Measurements from ENCODE around the gene C2orf81.
A peak's percentile ranks its signal among the peaks of the same experiment; 100 is the strongest.
"Not testable (repeated sequence)": the region's sequence is repeated elsewhere in the genome, so short reads cannot be mapped to it uniquely, and the experiment has no call there.

C2orf81 gene

DNA sequence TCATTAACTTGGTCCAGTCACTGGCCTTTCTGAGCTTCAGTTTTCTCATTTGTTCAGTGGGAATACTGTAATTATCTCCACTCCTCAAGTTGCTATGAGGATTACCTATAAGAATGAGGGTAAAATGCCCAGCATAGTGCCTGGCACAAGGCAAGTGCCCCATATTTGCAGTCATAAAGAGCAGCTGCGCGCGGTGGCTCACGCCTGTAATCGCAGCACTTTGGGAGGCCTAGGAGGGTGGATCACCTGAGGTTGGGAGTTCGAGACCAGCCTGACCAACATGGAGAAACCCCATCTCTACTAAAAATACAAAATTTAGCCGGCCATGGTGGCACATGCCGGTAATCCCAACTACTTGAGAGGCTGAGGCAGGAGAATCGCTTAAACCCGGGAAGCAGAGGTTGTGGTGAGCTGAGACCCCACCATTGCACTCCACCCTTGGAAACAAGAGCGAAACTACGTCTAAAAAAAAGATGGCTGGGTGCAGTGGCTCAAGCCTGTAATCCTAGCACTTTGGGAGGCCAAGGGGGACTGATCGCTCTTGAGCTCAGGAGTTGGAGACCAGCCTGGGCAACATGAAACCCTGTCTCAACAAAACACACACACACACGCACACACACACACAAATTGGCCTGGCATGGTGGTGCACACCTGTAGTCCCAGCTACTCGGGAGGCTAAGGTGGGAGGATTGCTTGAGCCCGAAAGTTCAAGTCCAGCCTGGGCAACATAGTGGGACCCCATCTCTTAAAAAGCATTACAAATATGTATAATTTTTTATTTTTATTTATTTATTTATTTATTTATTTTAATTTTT is 21.3 kb upstream of the C2orf81 start:
- not testable (repeated sequence) for DNase-seq (ENCODE audit: low read depth)

GRCh38 chr2:74441690-74442482 is 20.5 kb upstream of the C2orf81 start, which contains the start of gene RTKN:
TSS of gene RTKN (minus strand) at chr2:74441937. CDS start at chr2:74441816, 121 bp downstream.
- no peak for DNase-seq (ENCODE audit: low read depth)

- DNase-seq (ENCODE audit: low read depth) = no peak
Observed at GRCh38 chr2:74441170-74441689, 19.8 kb upstream of the C2orf81 start.

- peak; percentile 38 for DNase-seq (ENCODE audit: low read depth)
Observed at GRCh38 chr2:74440378-74441169, 19.2 kb upstream of the C2orf81 start.

DNA sequence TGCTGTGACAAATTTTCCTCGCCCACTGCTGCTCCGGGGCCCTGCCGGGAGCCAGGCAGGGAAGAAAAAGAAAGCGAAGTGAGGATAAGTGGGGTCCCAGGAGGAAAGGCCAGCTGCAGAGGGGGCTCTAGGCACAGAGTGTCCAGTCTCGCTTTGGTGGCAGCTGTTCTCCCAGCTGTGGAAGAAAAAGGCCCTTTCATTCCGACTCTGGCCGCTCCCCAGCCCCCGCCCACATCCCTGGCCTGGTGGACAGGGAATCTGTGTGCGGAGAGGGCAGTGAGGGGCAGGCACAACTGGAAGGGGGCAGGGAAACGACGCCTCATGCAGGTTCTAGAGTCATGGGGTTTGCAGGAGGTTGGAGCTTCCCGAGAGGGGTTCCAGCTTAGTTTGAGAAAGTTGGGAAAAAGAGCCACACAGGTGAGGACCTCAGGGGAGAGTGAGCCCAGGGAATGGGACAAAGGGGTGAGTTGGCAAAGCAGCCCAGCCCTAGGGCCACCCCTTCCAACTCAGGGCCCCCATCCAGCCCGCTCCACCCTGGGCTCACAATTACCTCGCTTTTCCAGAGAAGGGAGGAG is 18.5 kb upstream of the C2orf81 start:
- DNase-seq (ENCODE audit: low read depth) = no peak

DNA sequence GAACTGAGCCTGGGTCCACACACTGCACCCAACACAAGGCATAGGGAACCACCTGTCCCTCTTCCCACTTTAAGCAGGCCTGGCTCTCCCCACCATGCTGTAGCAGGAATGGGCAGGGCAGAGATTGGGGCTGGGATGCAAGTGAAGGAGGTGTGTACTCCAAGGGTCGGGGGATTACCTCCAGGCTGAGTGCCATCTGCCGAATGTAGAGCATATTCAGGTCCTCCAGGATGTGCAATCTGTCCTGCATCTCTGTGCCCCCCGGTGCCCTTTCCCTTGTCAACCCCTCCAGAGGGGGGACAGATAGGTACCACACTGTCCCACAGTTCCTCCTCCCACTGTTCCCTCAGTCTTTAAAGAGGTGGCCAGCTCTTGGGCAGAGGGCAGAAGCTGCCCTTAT is 18.0 kb upstream of the C2orf81 start:
- DNase-seq (ENCODE audit: low read depth) = no peak

GRCh38 chr2:74438248-74438647 is 16.8 kb upstream of the C2orf81 start:
- no peak for DNase-seq (ENCODE audit: low read depth)

DNA sequence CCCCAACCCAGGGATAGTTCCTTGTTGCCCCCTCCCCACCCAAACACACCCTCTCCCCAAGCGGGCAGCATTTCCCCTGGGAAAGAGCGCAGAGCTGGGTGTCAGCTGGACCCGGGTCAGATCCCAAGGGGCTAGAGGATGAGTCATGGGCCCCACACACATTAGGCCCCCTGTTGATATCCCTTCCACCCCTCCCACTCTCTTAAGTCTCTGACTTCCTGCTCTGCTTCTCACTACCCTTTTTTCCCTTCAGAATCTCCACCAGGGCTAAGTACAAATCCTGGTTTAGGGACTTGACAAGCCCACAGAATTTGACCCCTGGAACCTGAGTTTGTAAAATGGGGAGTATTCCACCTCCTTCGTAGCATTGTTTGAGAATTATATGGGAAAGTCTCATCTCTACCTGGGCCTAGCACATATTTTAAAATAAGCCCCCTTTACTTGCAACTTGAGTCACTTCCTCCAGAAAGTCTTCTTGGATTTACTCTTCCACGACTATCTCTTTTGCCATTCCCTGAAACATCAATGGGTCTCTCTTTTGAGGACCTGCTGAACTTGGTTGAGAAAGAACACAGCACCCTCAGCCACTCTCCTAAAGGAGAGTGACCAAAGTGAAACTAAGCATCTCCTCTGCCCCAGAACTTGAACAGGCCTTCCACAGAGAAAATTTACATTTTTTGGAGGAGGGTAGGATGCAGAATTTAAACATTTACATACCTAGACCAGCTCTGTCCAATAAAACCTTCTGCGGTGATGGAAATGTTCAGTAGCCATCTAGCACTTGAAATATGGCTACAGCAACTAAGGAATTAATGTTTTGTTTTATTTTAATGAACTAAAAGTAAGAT is 15.7 kb upstream of the C2orf81 start:
- no peak for DNase-seq (ENCODE audit: low read depth)

DNA sequence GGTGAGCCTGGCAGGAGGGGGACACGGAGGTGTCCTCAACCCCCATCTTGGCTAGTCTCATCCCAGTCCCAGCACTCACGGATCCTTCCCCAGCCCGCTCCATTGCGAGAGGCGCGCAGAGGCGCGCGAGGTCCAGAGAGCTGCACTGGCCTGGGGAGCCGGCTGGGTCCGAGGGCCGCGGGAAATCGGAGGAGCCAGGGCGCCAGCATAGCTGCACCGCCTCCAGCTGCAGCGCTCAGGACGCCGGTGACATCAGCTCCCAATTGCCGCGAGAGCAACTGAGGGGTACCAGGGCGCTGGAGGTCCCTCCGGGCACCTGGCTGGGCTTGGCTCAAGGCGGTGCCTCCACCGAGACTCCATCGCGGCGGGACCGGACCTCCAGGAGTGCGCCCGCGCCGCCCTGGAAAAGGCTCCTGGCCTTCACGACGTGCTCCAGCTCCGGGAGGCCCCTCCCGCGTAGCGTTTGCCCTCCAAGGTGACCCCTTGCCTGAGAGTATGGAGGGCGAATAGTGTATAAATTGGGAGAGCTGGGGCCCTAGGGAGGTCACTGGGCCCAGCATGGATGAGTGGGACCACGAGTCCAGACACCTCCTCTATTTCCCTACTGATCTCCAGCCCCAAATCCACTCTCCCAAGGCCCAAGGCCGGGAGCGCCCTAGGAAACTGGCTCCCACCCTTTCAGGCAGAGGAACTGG is 14.8 kb upstream of the C2orf81 start:
- DNase-seq (ENCODE audit: low read depth) = no peak

DNA sequence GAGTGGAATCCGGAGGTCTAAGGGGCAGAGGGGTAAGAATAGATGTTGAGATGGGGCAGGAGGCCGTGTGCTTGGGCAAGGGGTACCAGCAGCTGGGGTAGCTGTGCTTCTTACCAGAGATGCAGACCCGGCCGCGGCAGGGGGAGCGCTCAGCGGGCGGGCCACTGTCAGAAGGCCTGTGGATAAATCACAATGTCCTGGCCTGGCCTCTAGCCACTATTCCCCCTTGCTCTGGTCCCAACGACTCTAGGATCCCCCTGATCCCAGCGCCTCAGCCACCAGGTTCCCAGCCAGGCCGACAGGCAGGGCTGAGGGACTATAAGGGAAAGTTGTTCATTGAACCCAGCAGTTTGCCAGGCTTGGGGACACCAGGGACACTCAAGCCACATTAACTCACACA is 9.1 kb upstream of the C2orf81 start:
- DNase-seq (ENCODE audit: low read depth) = no peak

DNA sequence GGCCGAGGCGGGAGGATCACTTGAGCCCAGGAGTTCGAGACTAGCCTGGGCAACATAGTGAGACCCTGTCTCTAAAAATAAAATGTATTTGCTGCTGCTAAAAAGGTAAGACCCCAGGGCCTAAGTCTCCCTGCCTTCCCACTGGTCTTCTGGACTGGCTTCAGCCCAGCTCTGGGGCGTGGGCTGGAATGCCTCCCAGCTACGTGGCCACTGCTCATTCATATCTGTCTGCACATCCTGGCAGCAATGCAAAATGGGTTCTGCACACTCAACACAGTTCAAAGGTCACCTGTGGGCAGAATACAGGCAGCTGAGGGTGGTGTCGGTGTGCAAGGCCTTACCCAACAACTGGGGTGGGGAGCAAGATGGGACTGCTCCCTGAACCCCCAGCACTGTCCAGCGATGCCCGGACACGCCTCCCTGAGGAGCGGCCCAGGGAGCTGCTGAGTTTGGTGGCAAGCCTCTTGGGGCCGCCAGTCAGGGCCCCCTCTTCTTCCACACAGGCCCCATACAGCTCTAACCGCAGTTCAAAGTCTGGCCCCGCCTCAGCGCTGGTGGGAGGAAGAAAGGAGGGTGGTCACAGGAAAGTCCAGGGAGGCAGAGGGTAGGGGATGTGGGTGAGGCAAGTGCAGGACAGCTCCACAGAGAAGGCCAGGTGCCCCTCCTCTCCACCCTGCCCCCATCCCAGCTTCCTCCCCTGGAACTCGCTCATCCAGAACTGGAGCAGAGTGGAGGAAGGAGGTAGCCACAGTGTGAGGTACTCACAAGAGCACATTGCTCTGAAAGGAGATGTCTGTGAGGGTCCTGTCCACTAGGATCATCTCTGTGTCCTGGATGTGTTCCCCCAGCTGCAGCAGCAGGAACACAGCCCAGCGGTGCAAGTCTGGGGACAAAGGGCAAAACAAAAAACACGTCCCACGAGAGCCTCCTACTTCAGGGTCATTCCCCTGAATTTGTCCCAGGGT is 8.3 kb upstream of the C2orf81 start:
- no peak for DNase-seq (ENCODE audit: low read depth)

GRCh38 chr2:74428675-74429074 is 7.3 kb upstream of the C2orf81 start:
- DNase-seq (ENCODE audit: low read depth) = no peak

GRCh38 chr2:74427551-74427950 is 6.1 kb upstream of the C2orf81 start:
- no peak for DNase-seq (ENCODE audit: low read depth)

- DNase-seq (ENCODE audit: low read depth) = no peak
Observed at GRCh38 chr2:74426181-74426758, 4.9 kb upstream of the C2orf81 start.

DNA sequence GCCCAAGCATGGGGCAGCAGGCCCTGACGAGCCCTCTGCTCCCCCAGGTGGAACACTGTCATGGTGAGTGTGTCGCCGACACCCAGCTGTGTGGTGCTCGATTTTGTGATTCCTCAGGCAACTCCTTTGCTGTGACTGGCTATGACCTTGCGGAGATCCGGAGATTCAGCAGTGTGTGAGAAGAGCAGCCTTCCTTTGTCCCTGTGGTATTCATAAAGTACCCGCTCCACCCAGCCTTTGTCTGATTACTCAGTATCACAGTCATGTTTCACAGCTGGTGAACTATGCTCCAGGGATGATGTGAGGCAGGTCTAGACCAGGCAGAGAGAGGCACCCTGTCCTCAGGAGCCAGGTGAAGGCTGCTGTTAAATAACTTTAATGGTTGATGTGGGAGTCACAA is 4.1 kb upstream of the C2orf81 start:
- no peak for DNase-seq (ENCODE audit: low read depth)

DNA sequence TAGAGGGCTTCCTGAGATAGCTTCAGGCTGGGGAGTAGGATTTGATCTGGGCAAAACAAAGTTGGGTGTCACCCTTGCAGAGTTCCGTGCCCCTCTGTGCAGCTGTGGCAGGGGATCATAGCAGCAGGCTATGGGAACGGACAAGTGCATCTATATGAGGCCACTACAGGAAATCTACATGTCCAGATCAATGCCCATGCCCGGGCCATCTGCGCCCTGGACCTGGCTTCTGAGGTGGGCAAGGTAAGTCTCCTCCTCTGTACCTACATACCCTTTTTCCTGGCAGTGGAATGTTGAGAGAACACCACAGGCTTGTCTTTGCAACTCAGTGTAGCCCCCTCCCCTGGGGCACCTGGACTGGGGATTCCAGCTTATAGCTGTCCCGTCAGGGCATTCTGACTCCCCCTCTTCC is 3.6 kb upstream of the C2orf81 start:
- no peak for DNase-seq (ENCODE audit: low read depth)

DNA sequence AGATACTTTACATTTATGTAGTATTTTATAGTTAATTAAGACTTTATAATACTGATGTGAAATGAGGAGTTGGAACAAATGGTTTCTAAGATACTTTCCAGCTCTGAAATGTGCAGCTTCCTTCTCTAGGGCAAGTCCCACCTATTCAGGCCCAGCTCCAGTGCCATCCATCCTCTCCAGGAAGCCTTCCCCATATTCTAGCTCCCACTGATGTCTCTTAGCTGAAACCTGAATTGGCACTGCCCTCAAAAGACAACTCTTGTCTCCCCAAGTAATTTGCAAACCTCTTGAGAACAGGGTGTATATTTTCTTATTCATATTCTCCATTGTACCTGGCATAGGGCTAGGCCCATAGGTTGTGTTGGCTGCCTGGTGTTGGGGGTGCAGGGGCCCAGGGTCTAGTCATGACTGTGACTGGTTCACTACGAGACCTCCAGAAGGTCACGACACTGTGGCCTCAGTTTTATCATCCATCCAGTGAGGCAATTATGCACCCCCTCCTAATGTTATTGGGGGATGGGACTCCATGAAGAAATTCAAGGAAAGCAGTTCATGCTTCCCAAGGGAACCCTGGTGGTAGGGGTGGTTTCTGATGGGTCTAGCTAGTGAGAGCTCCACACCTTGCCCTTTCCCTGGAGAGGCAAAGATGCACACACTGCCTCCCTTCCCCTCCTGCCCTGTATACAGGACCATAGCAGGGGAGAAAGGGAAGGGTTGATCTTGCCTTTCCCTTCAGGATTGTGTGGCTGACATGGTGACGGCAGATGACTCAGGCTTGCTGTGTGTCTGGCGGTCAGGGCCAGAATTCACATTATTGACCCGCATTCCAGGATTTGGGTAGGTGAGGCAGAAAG is 2.9 kb upstream of the C2orf81 start:
- DNase-seq (ENCODE audit: low read depth) = no peak

Data from stimulated activated CD8-positive, alpha-beta memory T cell treated with anti-CD3 and anti-CD28 coated beads, Interleukin-4, amount 100 ng/mL, for 24 hours (primary cell).